IPS-15b (cell line): Measurements from ENCODE around the gene ZNF740.

Source experiments
- H3K27me3 ChIP-seq: one replicate; pipeline ENCODE4 v1.6.1; 2013; ENCODE audit warnings: low read length; ENCODE audit not compliant: control insufficient read depth, insufficient read depth
- H3K36me3 ChIP-seq: one replicate; pipeline ENCODE4 v1.6.1; 2013; ENCODE audit warnings: low read length; ENCODE audit not compliant: control insufficient read depth, insufficient read depth
- H3K4me1 ChIP-seq: one replicate; pipeline ENCODE4 v1.6.1; 2013; ENCODE audit warnings: mild to moderate bottlenecking, low read length; ENCODE audit not compliant: control insufficient read depth, insufficient read depth
- H3K4me3 ChIP-seq: one replicate; pipeline ENCODE4 v1.5.1; 2013; ENCODE audit warnings: low read depth, low read length
- H3K9ac ChIP-seq: one replicate; pipeline ENCODE4 v1.6.1; 2013; ENCODE audit warnings: low read depth, mild to moderate bottlenecking, low read length
- H3K9me3 ChIP-seq: one replicate; pipeline ENCODE4 v1.6.1; 2013; ENCODE audit warnings: mild to moderate bottlenecking, low read length; ENCODE audit not compliant: control insufficient read depth, insufficient read depth

Gene ZNF740

GRCh38 chr12:53190108-53190729 is 9.7 kb downstream of the ZNF740 start:
- Histone ChIP-seq H3K36me3 (peaks cover 19% of the 10 kb centered on the region), H3K4me3 (no peak overlapping the region), H3K9me3 (no peaks in the 10 kb centered on the region)

GRCh38 chr12:53191096-53191884 is 10.8 kb downstream of the ZNF740 start:
- H3K4me3 ChIP-seq, result no peak overlapping the region
- H3K9ac ChIP-seq, result no peak overlapping the region
- H3K4me1 ChIP-seq, result no peaks in the 10 kb centered on the region
- no peaks in the 10 kb centered on the region for H3K9me3 ChIP-seq
- H3K27me3 ChIP-seq, result peaks cover 36% of the 10 kb centered on the region
- peaks cover 14% of the 10 kb centered on the region for H3K36me3 ChIP-seq

More at GRCh38 chr12:53190108-53190729, 9.7 kb downstream of the ZNF740 start:
- no peaks in the 10 kb centered on the region for H3K4me1 ChIP-seq
- H3K27me3 ChIP-seq, result peaks cover 25% of the 10 kb centered on the region
- no peak overlapping the region for H3K9ac ChIP-seq

DNA sequence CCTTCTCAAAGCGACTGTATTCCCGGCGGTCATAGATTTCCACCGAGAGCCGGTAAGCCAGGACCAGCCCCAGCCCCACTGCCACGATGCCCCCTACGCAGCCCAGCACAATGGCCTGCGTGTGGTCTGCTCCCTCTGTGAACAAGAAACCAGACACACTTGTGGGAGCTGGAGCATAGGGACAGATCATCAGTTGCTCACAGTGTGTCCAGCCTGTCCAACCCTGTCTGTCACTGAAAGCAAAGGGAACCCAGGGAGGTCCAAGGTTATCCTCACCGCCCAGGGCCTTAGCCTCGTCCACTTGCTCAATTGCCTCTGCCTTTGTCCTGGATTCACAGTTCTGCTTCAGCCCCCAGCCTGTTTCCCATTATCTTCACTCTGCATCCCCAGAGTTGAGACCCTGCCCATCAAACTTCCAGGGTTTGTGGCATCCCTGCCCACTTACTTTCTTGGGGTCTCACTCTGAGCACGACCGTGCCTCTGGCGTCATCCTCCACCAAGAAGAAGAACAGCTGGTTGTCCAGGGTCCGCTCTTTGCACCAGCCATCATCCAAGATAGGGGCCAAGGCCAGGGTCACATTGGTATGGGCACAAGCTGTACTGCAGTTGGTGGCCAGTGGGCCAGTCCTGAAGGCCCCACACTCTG is 11.5 kb downstream of the ZNF740 start:
- no peaks in the 10 kb centered on the region for H3K9me3 ChIP-seq
- peaks cover 43% of the 10 kb centered on the region for H3K27me3 ChIP-seq
- peaks cover 11% of the 10 kb centered on the region for H3K36me3 ChIP-seq
- no peaks in the 10 kb centered on the region for H3K4me1 ChIP-seq
- no peak overlapping the region for H3K9ac ChIP-seq
- H3K4me3 ChIP-seq, result no peak overlapping the region

GRCh38 chr12:53192531-53193021 is 12.1 kb downstream of the ZNF740 start:
- Histone ChIP-seq H3K4me1 (no peaks in the 10 kb centered on the region), H3K27me3 (peaks cover 48% of the 10 kb centered on the region), H3K9ac (no peak overlapping the region), H3K36me3 (peaks cover 5% of the 10 kb centered on the region), H3K4me3 (no peak overlapping the region), H3K9me3 (no peaks in the 10 kb centered on the region)

DNA sequence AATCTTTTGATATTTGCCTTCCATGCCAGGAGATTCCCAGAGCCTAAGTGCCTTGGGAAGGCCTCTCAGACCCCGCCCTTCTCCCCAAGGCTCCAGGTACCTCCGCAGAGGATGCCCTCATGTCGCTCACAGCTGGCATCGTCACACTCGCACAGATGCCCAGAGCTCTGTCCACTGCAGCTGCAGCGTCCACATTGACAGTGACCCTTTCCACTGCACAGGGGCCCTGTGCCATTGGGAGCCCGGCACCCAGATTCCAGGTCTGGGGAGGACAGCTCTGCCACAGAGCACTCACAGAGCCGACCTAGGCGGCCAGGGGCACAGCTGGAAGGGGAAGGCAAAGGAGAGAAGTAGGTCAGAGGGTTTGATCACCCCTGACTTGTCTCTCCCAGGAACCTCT is 12.5 kb downstream of the ZNF740 start:
- Histone ChIP-seq H3K27me3 (peaks cover 51% of the 10 kb centered on the region), H3K4me1 (no peaks in the 10 kb centered on the region), H3K9ac (no peak overlapping the region), H3K36me3 (peaks cover 3% of the 10 kb centered on the region), H3K4me3 (no peak overlapping the region), H3K9me3 (no peaks in the 10 kb centered on the region)

DNA sequence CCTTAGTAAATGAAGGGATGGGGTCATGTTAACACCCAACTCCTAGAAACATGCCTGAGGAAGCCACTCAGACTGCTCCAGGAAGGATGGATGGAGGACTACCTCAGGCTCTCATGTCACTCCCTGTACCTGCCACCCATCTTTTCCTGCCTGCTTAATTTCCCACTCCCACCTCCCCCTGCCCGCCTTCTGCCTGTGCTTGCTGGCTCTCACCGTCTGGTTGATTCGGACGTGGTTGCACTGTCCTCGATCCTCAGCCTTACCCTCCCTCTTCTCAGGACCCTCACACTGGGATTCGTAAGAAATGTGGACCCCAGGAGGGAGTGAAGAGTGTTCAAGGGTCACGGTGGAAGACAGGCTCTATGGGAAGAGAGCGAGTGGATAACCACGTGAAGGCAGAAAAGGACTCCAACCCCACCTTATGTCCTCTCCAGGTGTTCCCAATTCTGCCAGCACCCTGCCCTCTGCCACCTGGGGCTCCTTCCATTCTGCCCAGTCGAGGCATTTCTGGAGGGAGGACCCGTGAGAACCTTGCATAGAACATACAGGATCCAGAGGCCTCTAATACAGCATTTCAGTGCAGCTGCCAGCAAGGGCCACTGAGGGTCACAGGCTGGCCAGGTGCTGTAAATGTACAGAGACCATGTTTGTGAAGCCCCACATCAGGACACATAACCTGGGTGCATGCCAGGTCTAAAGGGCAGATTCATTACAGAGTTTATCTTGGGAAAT is 13.6 kb downstream of the ZNF740 start:
- H3K4me3 ChIP-seq, result no peak overlapping the region
- peaks cover 3% of the 10 kb centered on the region for H3K36me3 ChIP-seq
- H3K9ac ChIP-seq, result no peak overlapping the region
- peaks cover 60% of the 10 kb centered on the region for H3K27me3 ChIP-seq
- H3K9me3 ChIP-seq, result no peaks in the 10 kb centered on the region
- H3K4me1 ChIP-seq, result no peaks in the 10 kb centered on the region

- no peaks in the 10 kb centered on the region for H3K4me1 ChIP-seq
- H3K27me3 ChIP-seq, result peaks cover 64% of the 10 kb centered on the region
- H3K9me3 ChIP-seq, result no peaks in the 10 kb centered on the region
- H3K9ac ChIP-seq, result no peak overlapping the region
- H3K36me3 ChIP-seq, result peaks cover 3% of the 10 kb centered on the region
- no peak overlapping the region for H3K4me3 ChIP-seq
Observed at GRCh38 chr12:53194973-53195372, 14.5 kb downstream of the ZNF740 start.

DNA sequence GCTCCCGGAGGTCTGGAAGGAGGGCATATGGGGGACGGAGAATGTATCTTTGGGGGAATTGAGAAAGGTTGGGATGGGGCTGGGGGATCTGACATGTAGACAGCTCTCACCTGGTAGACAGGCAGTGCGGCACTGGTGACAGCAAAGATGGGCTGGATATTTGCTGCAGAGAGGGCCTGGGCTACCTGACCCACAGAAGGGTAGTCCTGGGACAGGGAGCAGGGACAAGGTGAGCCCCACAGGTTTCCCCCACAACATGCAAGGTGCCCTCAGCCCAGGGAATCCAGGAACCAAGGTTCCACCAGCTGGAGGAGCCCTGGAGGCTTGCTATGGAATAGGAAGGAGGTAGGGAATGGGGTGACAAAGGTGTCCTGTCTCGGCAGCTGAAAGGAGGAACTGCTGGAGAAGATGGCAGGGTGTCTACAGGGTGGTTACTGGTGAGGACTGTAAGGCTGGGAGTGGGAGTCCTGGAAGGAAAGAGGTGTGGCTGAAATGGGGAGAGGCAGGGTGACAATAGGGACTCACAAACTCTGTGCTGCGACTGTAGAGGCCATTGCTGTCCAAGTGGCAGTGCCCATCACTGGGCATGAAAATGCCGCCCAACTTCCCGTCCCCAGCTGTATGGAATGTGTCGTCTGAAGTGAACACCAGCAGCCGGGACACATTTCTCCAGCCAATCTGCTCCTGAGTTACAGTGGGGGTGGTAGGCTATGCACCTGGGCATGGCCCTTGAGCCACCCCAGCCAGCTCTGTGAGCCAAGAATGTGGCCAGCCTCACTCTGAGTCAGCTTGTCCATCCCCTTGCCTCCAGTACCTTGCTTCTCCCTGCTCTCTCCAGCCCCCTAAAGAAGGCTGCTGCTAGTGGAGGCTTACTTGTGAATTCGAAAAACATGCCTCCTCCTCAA is 15.2 kb downstream of the ZNF740 start:
- peaks cover 3% of the 10 kb centered on the region for H3K36me3 ChIP-seq
- H3K9me3 ChIP-seq, result no peaks in the 10 kb centered on the region
- no peak overlapping the region for H3K9ac ChIP-seq
- H3K4me1 ChIP-seq, result no peaks in the 10 kb centered on the region
- no peak overlapping the region for H3K4me3 ChIP-seq
- H3K27me3 ChIP-seq, result peaks cover 67% of the 10 kb centered on the region

- Histone ChIP-seq H3K36me3 (peaks cover 3% of the 10 kb centered on the region), H3K4me1 (no peaks in the 10 kb centered on the region), H3K9me3 (no peaks in the 10 kb centered on the region), H3K9ac (no peak overlapping the region), H3K4me3 (no peak overlapping the region), H3K27me3 (peaks cover 71% of the 10 kb centered on the region)
Observed at GRCh38 chr12:53196486-53196885, 16.0 kb downstream of the ZNF740 start.

DNA sequence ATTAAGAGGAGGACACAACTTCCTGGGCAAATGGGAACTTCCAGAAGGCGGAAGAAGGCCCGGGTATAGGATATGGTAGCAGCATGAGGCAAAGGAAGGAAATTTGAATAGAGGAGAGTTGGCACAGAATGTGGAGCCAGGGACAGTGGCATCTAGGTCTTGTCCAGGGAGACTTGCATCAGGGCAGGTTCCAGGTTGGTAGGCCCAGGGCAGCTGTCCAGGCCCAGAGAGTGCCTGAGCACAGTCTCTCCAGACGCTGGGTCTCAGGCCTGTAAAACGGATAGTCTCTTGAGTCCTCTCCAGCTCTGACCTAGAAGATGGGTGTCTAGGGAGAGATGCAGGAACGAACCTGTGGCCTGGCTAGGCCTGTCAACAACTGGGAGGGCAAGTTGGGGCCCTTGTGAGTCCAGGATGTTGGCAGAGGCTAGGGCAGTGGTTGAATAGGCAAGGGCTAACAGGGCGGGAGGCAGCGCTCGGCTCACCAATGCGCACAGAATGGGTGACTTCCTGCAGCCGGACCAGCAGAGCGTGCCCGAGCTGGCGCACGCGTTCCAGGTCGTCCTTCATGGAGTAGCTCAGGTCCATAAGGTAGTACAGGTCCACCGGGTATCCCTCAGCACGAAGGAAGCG is 16.6 kb downstream of the ZNF740 start:
- H3K27me3 ChIP-seq, result peaks cover 71% of the 10 kb centered on the region
- no peaks in the 10 kb centered on the region for H3K4me1 ChIP-seq
- H3K9ac ChIP-seq, result no peak overlapping the region
- H3K9me3 ChIP-seq, result no peaks in the 10 kb centered on the region
- peak overlapping the region; percentile 1 for H3K4me3 ChIP-seq
- no peaks in the 10 kb centered on the region for H3K36me3 ChIP-seq
